Measurements from ENCODE around the gene PAXX.

DNA sequence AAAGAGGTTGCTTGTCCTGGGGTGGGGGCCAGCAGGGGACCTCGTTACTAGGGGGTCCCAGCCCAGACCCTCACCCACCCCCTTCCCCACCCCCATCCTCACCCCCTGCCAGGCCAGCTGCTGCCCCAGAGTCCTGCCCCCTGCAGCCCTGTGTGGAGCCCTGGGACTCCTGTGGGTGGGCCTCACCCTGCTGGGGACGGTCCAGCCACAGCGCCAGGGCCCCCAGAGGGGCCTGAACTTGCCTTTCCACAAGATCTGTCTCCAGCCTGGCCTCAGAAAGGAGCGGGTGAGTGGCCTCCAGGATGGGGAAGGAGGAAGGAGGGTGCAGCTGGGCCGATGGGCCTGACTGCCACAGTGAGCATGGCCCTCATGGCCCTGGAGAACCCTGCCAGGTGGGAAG lies 22.4 kb upstream of the PAXX start:
- TF ChIP-seq CTCF (IDR thresholded peaks at IDR 0.05): no peak
- no peak for TF ChIP-seq POLR2AphosphoS5 (IDR thresholded peaks at IDR 0.05; ENCODE audit: low read depth, low read length)

Measured in Panc1 (cell line).